ENCODE data around the gene ST13. TPM values are rescaled to one million over a fixed set of nuclear protein-coding genes. Genes with fewer than 3 reads are reported as not detected.

ST13 gene
- total RNA-seq, 1 donor from 2014 or later, result 303 TPM

DNA sequence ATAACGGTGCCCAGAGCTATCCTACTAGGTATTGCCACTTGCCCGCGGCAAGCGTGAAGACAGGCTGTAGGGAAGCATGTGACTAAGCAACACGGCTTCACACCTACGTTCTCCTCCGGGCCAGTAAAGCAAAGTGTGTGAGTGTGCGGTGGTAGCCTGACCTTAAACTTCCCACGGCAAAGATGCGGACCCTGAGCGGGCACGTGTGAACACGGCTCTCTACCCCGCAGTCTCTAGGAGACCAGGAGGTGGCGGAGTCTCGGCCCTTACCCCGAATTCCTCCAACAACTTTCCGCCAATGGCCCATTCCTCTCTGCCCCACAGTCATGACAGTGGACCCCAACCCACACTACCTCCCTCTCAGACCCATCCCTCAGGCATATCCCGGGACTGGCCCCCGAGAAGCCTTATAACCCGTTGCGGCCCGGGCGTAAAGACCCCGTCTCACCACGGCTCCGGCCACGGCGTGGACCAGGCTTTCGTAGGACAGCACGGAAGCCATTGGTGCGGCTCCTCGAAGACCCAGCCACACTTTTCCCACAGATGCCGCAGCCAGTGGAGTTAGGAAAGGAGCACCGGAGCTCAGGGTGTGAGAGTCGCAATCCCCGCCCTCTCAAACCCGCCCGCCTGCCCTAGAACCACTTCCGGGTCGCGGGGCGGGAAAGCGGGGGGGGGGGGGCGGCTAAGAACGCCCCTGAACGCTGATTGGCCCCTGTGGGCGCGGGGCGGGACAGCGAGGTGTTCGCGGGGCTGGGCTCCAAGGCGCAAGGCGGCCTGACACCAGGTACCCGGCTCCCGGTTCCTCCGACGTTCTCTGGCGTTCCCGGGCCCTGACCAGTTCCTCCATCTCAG lies 37.5 kb downstream of the ST13 start, which contains the start of gene SLC25A17:
Gene SLC25A17, minus strand, starts transcription at position 600 of the 852 bp plus-strand sequence. Its CDS starts 98 bp downstream, at position 502.
- H3K36me3 Mint-ChIP-seq (ENCODE audit: low read depth), result peaks cover 4% of the 10 kb centered on the region
- peak; percentile 73 for DNase-seq (ENCODE audit: low read depth, low spot score)
- no peaks in the 10 kb centered on the region for H3K27me3 Mint-ChIP-seq (ENCODE audit: low read depth)
- TF ChIP-seq, protein P1, sequence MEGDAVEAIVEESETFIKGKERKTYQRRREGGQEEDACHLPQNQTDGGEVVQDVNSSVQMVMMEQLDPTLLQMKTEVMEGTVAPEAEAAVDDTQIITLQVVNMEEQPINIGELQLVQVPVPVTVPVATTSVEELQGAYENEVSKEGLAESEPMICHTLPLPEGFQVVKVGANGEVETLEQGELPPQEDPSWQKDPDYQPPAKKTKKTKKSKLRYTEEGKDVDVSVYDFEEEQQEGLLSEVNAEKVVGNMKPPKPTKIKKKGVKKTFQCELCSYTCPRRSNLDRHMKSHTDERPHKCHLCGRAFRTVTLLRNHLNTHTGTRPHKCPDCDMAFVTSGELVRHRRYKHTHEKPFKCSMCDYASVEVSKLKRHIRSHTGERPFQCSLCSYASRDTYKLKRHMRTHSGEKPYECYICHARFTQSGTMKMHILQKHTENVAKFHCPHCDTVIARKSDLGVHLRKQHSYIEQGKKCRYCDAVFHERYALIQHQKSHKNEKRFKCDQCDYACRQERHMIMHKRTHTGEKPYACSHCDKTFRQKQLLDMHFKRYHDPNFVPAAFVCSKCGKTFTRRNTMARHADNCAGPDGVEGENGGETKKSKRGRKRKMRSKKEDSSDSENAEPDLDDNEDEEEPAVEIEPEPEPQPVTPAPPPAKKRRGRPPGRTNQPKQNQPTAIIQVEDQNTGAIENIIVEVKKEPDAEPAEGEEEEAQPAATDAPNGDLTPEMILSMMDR (conservative IDR thresholded peaks at IDR 0.05), result peak; percentile 56
- no peaks in the 10 kb centered on the region for H3K9me3 Mint-ChIP-seq
- H3K4me3 Mint-ChIP-seq, result peak within 1 kb of the TSS; percentile 98
- peaks cover 34% of the 10 kb centered on the region for H3K4me1 Mint-ChIP-seq
- H3K27ac Mint-ChIP-seq (ENCODE audit: unreplicated experiment), result peak within 1 kb of the TSS; percentile 72

DNA sequence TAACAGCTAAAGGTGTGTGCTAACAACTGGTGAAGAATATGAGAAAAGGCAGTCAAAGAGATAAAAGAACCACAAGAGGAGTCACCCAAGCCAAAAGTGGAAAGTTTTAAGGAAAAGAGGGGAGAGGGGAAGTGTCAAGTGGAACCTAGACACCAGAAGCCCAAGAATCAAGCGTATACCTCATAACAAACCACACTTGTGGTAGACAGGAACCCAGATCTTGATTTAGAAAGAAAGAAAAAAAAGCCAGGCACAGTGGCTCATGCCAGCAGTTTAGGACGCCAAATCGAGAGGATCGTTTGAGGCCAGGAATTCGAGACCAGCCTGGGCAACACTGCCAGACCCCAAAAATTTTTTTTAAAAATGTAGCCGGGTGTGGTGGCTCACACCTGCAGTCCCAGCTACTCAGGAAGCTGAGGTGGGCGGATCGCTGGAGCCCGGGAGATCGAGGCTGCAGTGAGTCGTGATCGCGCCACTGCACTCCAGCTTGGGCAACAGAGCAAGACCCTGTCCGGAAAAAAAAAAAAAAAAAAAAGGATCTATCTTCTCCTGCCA lies 38.2 kb downstream of the ST13 start:
- TF ChIP-seq, protein P1 (conservative IDR thresholded peaks at IDR 0.05), result no peak
- peaks cover 35% of the 10 kb centered on the region for H3K4me1 Mint-ChIP-seq
- no peaks in the 10 kb centered on the region for H3K9me3 Mint-ChIP-seq
- no peak overlapping the region for H3K27ac Mint-ChIP-seq (ENCODE audit: unreplicated experiment)
- no peaks in the 10 kb centered on the region for H3K27me3 Mint-ChIP-seq (ENCODE audit: low read depth)
- H3K36me3 Mint-ChIP-seq (ENCODE audit: low read depth), result peaks cover 4% of the 10 kb centered on the region
- peak overlapping the region; percentile 98 for H3K4me3 Mint-ChIP-seq
- DNase-seq (ENCODE audit: low read depth, low spot score), result no peak

DNA sequence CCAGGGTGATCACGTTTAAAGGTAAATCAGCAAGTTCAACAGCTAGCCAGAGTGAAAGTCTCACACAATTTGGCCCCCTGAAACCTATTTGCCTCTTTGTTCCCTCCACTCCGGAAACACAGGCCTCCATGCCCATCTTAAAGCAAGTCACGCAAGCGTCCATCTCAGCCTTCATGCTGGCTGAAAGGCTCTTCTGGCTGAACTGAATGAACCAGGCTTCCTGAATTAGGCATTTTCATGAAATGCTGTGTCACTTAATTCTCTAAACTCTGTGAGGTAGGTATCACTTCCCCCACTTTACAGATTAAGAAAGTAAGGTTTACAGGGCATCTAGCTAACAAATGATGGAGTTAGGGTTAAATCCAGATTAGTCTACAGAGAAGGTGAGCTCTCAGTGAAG lies 38.7 kb downstream of the ST13 start:
- H3K4me1 Mint-ChIP-seq, result peaks cover 35% of the 10 kb centered on the region
- H3K4me3 Mint-ChIP-seq, result peak overlapping the region; percentile 98
- H3K27me3 Mint-ChIP-seq (ENCODE audit: low read depth), result no peaks in the 10 kb centered on the region
- no peaks in the 10 kb centered on the region for H3K9me3 Mint-ChIP-seq
- H3K27ac Mint-ChIP-seq (ENCODE audit: unreplicated experiment), result no peak overlapping the region
- DNase-seq (ENCODE audit: low read depth, low spot score), result no peak
- peaks cover 4% of the 10 kb centered on the region for H3K36me3 Mint-ChIP-seq (ENCODE audit: low read depth)
- TF ChIP-seq, protein P1 (conservative IDR thresholded peaks at IDR 0.05), result no peak

DNA sequence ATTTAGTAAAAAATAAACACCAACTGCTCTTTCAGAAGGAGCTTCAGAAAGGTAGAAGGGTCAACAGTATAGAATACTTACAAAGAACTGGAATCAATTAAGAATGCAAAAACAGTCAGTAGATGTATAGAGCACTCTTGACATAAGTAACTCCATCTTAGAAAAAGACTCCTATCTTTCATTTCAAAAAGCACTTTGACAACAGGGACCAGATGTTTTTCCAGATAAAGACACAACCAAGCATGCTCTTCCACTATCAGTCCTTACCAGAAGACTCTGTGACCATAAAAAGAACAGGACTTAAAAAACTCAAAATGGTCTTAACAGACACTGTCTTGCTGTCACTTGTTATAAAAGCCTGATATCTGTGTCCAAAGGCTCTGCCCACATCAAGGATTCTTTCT lies 42.5 kb downstream of the ST13 start:
- Mint-ChIP-seq H3K9me3 (no peaks in the 10 kb centered on the region), H3K4me3 (peak overlapping the region; percentile 9), H3K27ac (ENCODE audit: unreplicated experiment) (no peak overlapping the region), H3K36me3 (ENCODE audit: low read depth) (peaks cover 4% of the 10 kb centered on the region), H3K27me3 (ENCODE audit: low read depth) (no peaks in the 10 kb centered on the region), H3K4me1 (peaks cover 25% of the 10 kb centered on the region)
- TF ChIP-seq, protein P1 (conservative IDR thresholded peaks at IDR 0.05), result no peak
- DNase-seq (ENCODE audit: low read depth, low spot score), result no peak

DNA sequence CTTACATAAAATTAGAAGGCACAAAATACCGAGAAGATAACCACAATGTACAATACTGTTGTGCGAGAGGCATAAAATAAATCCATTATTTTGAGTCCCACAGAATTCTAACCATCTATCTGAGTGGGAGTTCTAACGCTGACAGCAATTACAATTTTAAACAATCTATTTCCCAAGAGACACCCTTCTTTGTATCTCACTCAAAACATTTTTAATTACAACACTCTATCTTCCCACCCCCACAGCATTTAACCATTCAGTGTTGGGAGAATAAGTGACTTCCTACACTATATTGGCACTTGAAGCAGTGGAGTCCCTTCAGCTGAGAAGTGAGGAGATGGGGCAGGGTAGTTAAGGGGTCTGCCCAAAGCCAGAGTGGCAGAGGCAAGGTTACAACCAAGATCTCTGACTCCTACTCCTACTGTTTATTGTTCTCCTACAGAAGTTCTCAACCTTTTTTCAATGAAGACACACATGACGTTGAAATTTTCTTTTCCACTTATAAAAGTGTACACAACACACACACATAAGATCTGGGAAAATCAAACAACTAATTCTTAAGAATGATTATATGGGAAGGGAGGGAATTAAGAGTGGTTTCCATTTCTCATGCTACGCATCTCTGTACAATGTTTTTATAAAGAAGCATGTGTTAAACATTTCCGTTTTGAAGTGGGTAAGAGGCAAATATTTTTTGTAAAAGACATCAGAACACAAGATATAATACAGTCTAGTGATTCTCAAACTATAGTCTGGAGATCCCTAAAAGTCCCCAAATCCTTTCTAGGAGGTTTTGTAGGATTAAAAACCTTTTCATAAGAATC lies 48.2 kb downstream of the ST13 start:
- no peaks in the 10 kb centered on the region for H3K9me3 Mint-ChIP-seq
- H3K27ac Mint-ChIP-seq (ENCODE audit: unreplicated experiment), result no peak overlapping the region

More for the DNA sequence above, 48.2 kb downstream of the ST13 start:
- peaks cover 6% of the 10 kb centered on the region for H3K4me1 Mint-ChIP-seq
- H3K27me3 Mint-ChIP-seq (ENCODE audit: low read depth), result no peaks in the 10 kb centered on the region
- H3K4me3 Mint-ChIP-seq, result no peak overlapping the region
- TF ChIP-seq, protein P1 (conservative IDR thresholded peaks at IDR 0.05), result no peak
- DNase-seq (ENCODE audit: low read depth, low spot score), result no peak
- peaks cover 2% of the 10 kb centered on the region for H3K36me3 Mint-ChIP-seq (ENCODE audit: low read depth)
